ENCODE data around the gene CCDC154.

Gene CCDC154

GRCh38 chr16:1414532-1415260, 29.7 kb downstream of the CCDC154 start, which contains the start of gene UNKL:
UNKL (minus strand) TSS chr16:1414704; CDS start chr16:1414691, 13 bp downstream.
- DNase-seq (ENCODE audit: low read depth) = peak; percentile 78

GRCh38 chr16:1413684-1414531, 30.4 kb downstream of the CCDC154 start:
- peak; percentile 46 for DNase-seq (ENCODE audit: low read depth)

- no peak for DNase-seq (ENCODE audit: low read depth)
Observed at GRCh38 chr16:1412847-1413246, 31.5 kb downstream of the CCDC154 start.

- DNase-seq (ENCODE audit: low read depth) = peak; percentile 92
Observed at GRCh38 chr16:1408171-1408837, 36.1 kb downstream of the CCDC154 start.

- DNase-seq (ENCODE audit: low read depth) = no peak
Observed at GRCh38 chr16:1407753-1408152, 36.6 kb downstream of the CCDC154 start.

- no peak for DNase-seq (ENCODE audit: low read depth)
Observed at GRCh38 chr16:1403733-1404132, 40.6 kb downstream of the CCDC154 start.

- no peak for DNase-seq (ENCODE audit: low read depth)
Observed at GRCh38 chr16:1403036-1403435, 41.3 kb downstream of the CCDC154 start.

- no peak for DNase-seq (ENCODE audit: low read depth)
Observed at GRCh38 chr16:1401758-1402154, 42.6 kb downstream of the CCDC154 start.

GRCh38 chr16:1401061-1401757, 43.1 kb downstream of the CCDC154 start:
- no peak for DNase-seq (ENCODE audit: low read depth)

GRCh38 chr16:1398826-1399581, 45.4 kb downstream of the CCDC154 start:
- DNase-seq (ENCODE audit: low read depth) = no peak

GRCh38 chr16:1398351-1398750, 46.0 kb downstream of the CCDC154 start:
- no peak for DNase-seq (ENCODE audit: low read depth)

- no peak for DNase-seq (ENCODE audit: low read depth)
Observed at GRCh38 chr16:1397779-1398178, 46.6 kb downstream of the CCDC154 start.

- no peak for DNase-seq (ENCODE audit: low read depth)
Observed at GRCh38 chr16:1395444-1396031, 48.8 kb downstream of the CCDC154 start.

- no peak for DNase-seq (ENCODE audit: low read depth)
Observed at GRCh38 chr16:1394367-1394951, 49.9 kb downstream of the CCDC154 start.

- DNase-seq (ENCODE audit: low read depth) = no peak
Observed at GRCh38 chr16:1393613-1394176, 50.7 kb downstream of the CCDC154 start.

- DNase-seq (ENCODE audit: low read depth) = no peak
Observed at GRCh38 chr16:1392826-1393225, 51.5 kb downstream of the CCDC154 start.

- DNase-seq (ENCODE audit: low read depth) = no peak
Observed at GRCh38 chr16:1390239-1390779, 54.0 kb downstream of the CCDC154 start.

GRCh38 chr16:1389762-1390161, 54.6 kb downstream of the CCDC154 start:
- DNase-seq (ENCODE audit: low read depth) = no peak

- DNase-seq (ENCODE audit: low read depth) = no peak
Observed at GRCh38 chr16:1387331-1387730, 57.0 kb downstream of the CCDC154 start.

- DNase-seq (ENCODE audit: low read depth) = no peak
Observed at GRCh38 chr16:1385232-1385631, 59.1 kb downstream of the CCDC154 start.
